GM12878 (cell line): ENCODE measurements around the gene KCNJ13.

Experiments used
- BCLAF1 ChIP-seq: fragments of 450-650 bp; IDR thresholded peaks from 2 replicates; pipeline ENCODE4 v1.6.1; 2017; ENCODE audit warnings: antibody characterized with exemption, mild to moderate bottlenecking, moderate library complexity
- CREB1 ChIP-seq: IDR thresholded peaks from 2 replicates; pipeline ENCODE4 v1.6.1; 2012; ENCODE audit warnings: low read depth, mild to moderate bottlenecking, inconsistent platforms
- ELK1 ChIP-seq: IDR thresholded peaks from 2 replicates; pipeline ENCODE4 v1.6.1; 2012; ENCODE audit warnings: low read depth, low read length, improper control_type of control experiment
- JUND ChIP-seq: IDR thresholded peaks from 2 replicates; pipeline ENCODE4 v1.6.1; 2012; ENCODE audit warnings: low read depth, mild to moderate bottlenecking, low read length, improper control_type of control experiment, moderate library complexity

DNA sequence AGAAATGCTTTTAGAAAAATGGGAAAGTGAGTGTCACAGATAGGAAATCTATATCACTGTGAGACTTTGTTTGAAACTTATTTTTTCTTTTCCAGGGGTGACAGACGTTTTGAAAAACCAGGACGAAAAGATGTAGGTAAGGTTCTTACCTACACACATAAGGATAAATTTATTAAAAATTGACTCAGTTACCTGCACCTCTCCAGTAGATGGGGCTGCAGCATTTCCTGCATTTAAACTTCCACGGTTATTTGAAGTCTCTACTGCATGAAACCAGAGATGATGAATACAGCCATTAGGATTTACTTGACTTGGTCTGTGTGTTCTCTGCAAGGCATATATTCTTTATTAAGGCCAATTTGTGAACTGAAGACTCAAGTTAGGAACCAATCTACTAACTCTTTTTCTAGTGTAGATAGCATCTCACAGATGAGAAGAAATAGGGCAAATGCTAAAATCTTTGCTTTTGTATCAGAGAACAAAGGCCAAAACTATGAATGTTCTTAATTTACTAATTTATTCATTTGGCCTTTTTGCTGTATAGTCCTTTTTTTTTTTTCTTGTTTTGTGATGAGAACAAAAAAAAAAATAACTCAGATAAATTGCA, 15.0 kb downstream of the KCNJ13 start:
- TF ChIP-seq ELK1 (no peak), BCLAF1 (no peak), JUND (no peak), CREB1 (no peak)
